Epithelial cell of esophagus (primary cell): Measurements from ENCODE around the gene MDGA2.
"Not testable (repeated sequence)": the region's sequence is repeated elsewhere in the genome, so short reads cannot be mapped to it uniquely, and the experiment has no call there.

Experiments used
- DNase-seq: peaks from one replicate; pipeline ENCODE4 v3.0.0; 2010; ENCODE audit warnings: low read depth
- H3K4me3 ChIP-seq: 2 replicates; pipeline ENCODE4 v1.5.1; 2011; ENCODE audit warnings: mild to moderate bottlenecking, low read length, control low read depth
- TF ChIP-seq, protein P1 (sequence below): IDR thresholded peaks from 2 replicates; pipeline ENCODE4 v1.5.1; 2011; ENCODE audit warnings: low read depth, mild to moderate bottlenecking, low read length, control low read depth, inconsistent platforms; ENCODE audit not compliant: insufficient read depth; ENCODE audit errors: missing control alignments

The MDGA2 gene

DNA sequence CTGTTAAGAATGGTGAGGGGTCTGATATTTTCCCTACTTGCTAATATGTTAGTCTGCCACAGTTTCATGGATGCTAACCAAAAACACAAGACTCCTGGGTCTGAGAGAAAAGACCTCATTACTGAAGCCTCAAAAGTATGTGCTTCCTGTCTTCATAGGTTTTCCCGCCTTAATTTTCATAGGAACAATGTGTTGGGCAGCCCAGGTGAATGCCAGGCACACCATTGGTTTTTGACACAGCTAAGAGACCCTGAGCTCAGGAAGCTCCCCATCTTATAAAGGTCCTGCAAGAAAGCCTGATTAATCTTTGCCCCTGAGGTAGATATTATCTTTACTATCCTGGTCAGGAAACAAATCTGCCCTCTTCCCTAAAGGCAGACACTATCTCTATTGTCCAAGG is 464.1 kb downstream of the MDGA2 start:
- no peak for DNase-seq
- H3K4me3 ChIP-seq = no peak overlapping the region
- TF ChIP-seq, protein P1, sequence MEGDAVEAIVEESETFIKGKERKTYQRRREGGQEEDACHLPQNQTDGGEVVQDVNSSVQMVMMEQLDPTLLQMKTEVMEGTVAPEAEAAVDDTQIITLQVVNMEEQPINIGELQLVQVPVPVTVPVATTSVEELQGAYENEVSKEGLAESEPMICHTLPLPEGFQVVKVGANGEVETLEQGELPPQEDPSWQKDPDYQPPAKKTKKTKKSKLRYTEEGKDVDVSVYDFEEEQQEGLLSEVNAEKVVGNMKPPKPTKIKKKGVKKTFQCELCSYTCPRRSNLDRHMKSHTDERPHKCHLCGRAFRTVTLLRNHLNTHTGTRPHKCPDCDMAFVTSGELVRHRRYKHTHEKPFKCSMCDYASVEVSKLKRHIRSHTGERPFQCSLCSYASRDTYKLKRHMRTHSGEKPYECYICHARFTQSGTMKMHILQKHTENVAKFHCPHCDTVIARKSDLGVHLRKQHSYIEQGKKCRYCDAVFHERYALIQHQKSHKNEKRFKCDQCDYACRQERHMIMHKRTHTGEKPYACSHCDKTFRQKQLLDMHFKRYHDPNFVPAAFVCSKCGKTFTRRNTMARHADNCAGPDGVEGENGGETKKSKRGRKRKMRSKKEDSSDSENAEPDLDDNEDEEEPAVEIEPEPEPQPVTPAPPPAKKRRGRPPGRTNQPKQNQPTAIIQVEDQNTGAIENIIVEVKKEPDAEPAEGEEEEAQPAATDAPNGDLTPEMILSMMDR = no peak

DNA sequence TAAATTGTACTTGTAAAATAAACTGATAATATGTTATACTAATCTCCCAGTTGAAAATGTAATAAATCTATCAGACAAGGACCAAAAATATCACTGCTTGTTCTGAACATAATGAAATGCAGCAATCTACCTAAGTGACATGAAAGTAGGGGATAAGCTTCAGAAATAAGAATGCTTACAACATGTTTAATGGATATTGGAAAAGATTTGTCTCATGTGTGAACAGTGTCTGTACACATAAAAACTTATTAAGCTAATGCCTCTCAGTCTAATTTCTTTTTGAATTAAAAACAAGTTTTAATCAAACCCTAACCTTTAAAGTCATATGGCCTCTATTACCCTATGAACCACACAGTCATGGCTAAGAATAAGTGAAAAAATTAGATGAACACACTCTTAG is 465.3 kb downstream of the MDGA2 start:
- no peak overlapping the region for H3K4me3 ChIP-seq
- DNase-seq = no peak
- TF ChIP-seq, protein P1 = no peak

DNA sequence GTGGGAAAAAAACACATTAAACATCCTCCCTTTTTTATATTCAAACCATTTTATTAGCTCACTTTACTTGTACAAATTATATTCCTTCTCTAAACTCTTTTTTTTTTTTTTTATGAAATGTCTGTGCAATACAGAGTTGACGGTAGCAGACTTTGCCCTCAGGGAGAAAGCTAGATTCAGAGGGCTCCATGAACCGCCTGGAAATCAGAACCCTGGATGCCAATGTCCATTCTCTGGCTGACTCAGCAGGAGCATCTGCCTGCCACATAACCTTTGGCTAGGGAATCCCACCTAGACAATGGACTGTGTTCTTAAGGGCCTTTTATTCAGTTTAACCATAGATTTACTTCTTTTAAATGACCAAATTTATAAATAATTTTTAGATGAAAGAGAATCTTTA is 467.0 kb downstream of the MDGA2 start:
- TF ChIP-seq, protein P1 = no peak
- no peak overlapping the region for H3K4me3 ChIP-seq

DNA sequence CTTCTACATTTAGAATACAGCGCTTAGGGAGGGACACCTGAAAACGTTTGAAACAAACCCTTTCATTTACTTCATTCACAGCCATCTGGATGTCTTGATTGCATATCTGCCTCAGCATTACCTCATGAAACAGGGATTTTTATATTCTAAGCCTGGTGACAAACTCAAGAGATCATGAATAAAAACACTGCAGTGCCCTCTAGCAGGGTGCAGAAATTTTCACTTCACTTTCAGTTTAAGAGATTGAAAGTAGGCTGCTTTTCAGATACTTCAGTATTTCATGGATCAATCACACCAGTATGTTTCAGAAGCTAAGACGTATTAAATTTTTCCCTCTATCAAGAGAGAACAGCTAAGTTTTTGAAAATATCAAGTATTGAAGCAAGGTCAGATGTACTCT is 467.8 kb downstream of the MDGA2 start:
- no peak overlapping the region for H3K4me3 ChIP-seq
- TF ChIP-seq, protein P1 = no peak
- DNase-seq = no peak

More for the DNA sequence above, 467.0 kb downstream of the MDGA2 start:
- no peak for DNase-seq

GRCh38 chr14:47200740-47201139 is 474.7 kb downstream of the MDGA2 start:
- H3K4me3 ChIP-seq = no peak overlapping the region

DNA sequence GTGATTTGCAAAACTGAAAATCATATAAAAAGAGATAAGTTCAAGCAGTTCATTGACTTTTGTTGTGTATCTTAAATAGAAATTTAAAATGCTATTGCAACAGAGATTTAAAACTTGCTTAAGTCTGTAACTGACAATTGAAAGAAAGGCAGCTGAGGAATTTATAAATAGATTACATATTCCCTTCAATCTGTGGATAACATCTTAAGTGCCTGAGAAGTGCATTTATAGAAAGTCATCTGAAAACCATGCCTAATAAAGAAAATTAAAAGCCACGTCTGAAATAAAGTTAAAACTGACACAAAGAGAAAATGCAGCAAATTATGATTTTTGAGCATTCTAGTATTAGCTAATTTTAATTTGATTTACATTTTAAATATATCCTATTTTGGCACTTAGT is 479.8 kb downstream of the MDGA2 start:
- TF ChIP-seq, protein P1 = no peak
- no peak for DNase-seq
- H3K4me3 ChIP-seq = no peak overlapping the region

More at GRCh38 chr14:47200740-47201139, 474.7 kb downstream of the MDGA2 start:
- TF ChIP-seq, protein P1 = no peak
- no peak for DNase-seq

- TF ChIP-seq, protein P1 = no peak
- no peak overlapping the region for H3K4me3 ChIP-seq
- DNase-seq = peak; percentile 20
Measured at GRCh38 chr14:47194055-47194454, 481.4 kb downstream of the MDGA2 start.

GRCh38 chr14:47192203-47192602 is 483.2 kb downstream of the MDGA2 start:
- DNase-seq, H3K4me3 ChIP-seq: not testable (repeated sequence)
